ENCODE data around the gene TGIF2. TPM values are rescaled to one million over a fixed set of nuclear protein-coding genes. Genes with fewer than 3 reads are reported as not detected.

TGIF2 gene
- total RNA-seq, 1 experiment from 2014 or later: 17.1 TPM

DNA sequence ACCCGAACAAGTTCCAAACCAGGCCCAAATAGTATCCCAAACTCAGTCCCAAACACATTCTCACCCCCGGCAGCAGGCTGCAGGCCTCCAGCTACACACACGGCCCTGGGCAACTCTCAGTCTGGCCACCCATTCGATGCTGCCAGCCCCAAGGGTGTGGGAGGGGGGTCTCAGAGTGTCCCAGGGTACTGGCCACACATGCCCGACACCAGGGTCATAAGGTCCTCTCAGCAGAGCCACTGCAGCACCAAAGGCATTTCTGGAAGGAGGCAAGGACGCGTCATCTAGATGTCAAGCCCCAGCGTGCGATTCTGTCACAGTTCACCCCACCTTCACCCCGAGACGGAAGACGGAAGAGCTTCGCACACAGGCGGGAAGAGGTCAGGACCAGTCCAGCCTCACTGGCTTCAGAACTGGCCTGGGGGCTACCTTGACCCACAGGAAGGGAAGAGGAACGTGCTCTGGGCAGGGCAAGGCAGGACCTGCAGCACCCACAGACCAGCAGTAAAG, 22.6 kb upstream of the TGIF2 start:
- no peaks in the 10 kb centered on the region for H3K4me1 ChIP-seq (ENCODE audit: control insufficient read depth in 1 of 2, insufficient read depth in 2 of 2, low read length in 2 of 2)
- no peak for DNase-seq (ENCODE audit: low read depth, low spot score)
- H3K9me2 ChIP-seq (ENCODE audit: insufficient read depth): no peaks in the 10 kb centered on the region
- peaks cover 0 to 5% of the 10 kb centered on the region in 2 experiments; a peak in 1 of 4 replicates for H3K36me3 ChIP-seq (ENCODE audit: control insufficient read depth in 1 of 2, insufficient read depth in 2 of 2, low read length in 2 of 2)
- no peaks in the 10 kb centered on the region; the same call in 1 of the 2 replicates for H3K27me3 ChIP-seq (ENCODE audit: insufficient read depth, low read length)
- POLR2A ChIA-PET: no interaction called here
- H3K9ac ChIP-seq (ENCODE audit: low read length): no peak overlapping the region
- CTCF ChIA-PET: no interaction called here
- H4K20me1 ChIP-seq (ENCODE audit: insufficient read depth): no peaks in the 10 kb centered on the region
- no peak overlapping the region for H3K27ac ChIP-seq (ENCODE audit: low read depth, low read length)
- no peaks in the 10 kb centered on the region for H3K79me2 ChIP-seq (ENCODE audit: insufficient read depth, low read length)
- intact Hi-C loops (cut with micrococcal nuclease): no loop called here
- H3K9me3 ChIP-seq (ENCODE audit: control insufficient read depth in 1 of 2, insufficient read depth in 1 of 2, low read depth in 1 of 2, low read length in 2 of 2): no peaks in the 10 kb centered on the region
- RAD21 ChIA-PET (ENCODE audit: low non-redundant PET in 1 of 2, low total read pairs in 2 of 2, uncharacterized antibody in 2 of 2, unreplicated experiment in 2 of 2): no interaction called here
- H3K4me2 ChIP-seq (ENCODE audit: low read length): no peak overlapping the region
- 0 out of 2 replicates have a peak, but pooled peaks have one; percentile 23 for ATAC-seq
- TF ChIP-seq RAD21 (IDR thresholded peaks at IDR 0.05; ENCODE audit: low read depth): no peak
- BruUV-seq (replicated peaks): no TSS peak
- no peak overlapping the region for H2AFZ ChIP-seq (ENCODE audit: low read depth, low read length, poor library complexity, severe bottlenecking)
- no peak overlapping the region for H3K4me3 ChIP-seq (replicated peaks in 1 of 2; ENCODE audit: low read depth in 1 of 2, low read length in 2 of 2)

GRCh38 chr20:36555248-36555647, 18.1 kb upstream of the TGIF2 start:
- Histone ChIP-seq H4K20me1 (ENCODE audit: insufficient read depth) (no peaks in the 10 kb centered on the region), H3K9me2 (ENCODE audit: insufficient read depth) (no peaks in the 10 kb centered on the region), H3K4me1 (ENCODE audit: control insufficient read depth in 1 of 2, insufficient read depth in 2 of 2, low read length in 2 of 2) (peaks cover 0 to 3% of the 10 kb centered on the region in 2 experiments; a peak in 1 of 4 replicates), H3K4me3 (replicated peaks in 1 of 2; ENCODE audit: low read depth in 1 of 2, low read length in 2 of 2) (no peak overlapping the region), H3K4me2 (ENCODE audit: low read length) (no peak overlapping the region), H3K9me3 (ENCODE audit: control insufficient read depth in 1 of 2, insufficient read depth in 1 of 2, low read depth in 1 of 2, low read length in 2 of 2) (no peaks in the 10 kb centered on the region), H3K27ac (ENCODE audit: low read depth, low read length) (no peak overlapping the region), H3K36me3 (ENCODE audit: control insufficient read depth in 1 of 2, insufficient read depth in 2 of 2, low read length in 2 of 2) (no peaks in the 10 kb centered on the region), H3K9ac (ENCODE audit: low read length) (no peak overlapping the region), H3K79me2 (ENCODE audit: insufficient read depth, low read length) (no peaks in the 10 kb centered on the region), H2AFZ (ENCODE audit: low read depth, low read length, poor library complexity, severe bottlenecking) (no peak overlapping the region), H3K27me3 (ENCODE audit: insufficient read depth, low read length) (no peaks in the 10 kb centered on the region; the same call in 1 of the 2 replicates)
- DNase-seq (ENCODE audit: low read depth, low spot score): no peak
- CTCF ChIA-PET: no interaction called here
- BruUV-seq (replicated peaks): no TSS peak
- intact Hi-C loops (cut with micrococcal nuclease): no loop called here
- POLR2A ChIA-PET: no interaction called here
- RAD21 ChIA-PET (ENCODE audit: low non-redundant PET in 1 of 2, low total read pairs in 2 of 2, uncharacterized antibody in 2 of 2, unreplicated experiment in 2 of 2): no interaction called here
- TF ChIP-seq YY1 (IDR thresholded peaks at IDR 0.05; ENCODE audit: extremely low read depth, insufficient replicate concordance, low read depth, low read length): no peak
- TF ChIP-seq RAD21 (IDR thresholded peaks at IDR 0.05; ENCODE audit: low read depth): no peak
- ATAC-seq: no peak

GRCh38 chr20:36562724-36563123, 10.7 kb upstream of the TGIF2 start:
- Histone ChIP-seq H3K79me2 (ENCODE audit: insufficient read depth, low read length) (no peaks in the 10 kb centered on the region), H3K4me1 (ENCODE audit: control insufficient read depth in 1 of 2, insufficient read depth in 2 of 2, low read length in 2 of 2) (no peaks in the 10 kb centered on the region), H3K27me3 (ENCODE audit: insufficient read depth, low read length) (no peaks in the 10 kb centered on the region), H3K4me2 (ENCODE audit: low read length) (no peak overlapping the region), H4K20me1 (ENCODE audit: insufficient read depth) (no peaks in the 10 kb centered on the region), H3K9me2 (ENCODE audit: insufficient read depth) (no peaks in the 10 kb centered on the region), H3K4me3 (replicated peaks in 1 of 2; ENCODE audit: low read depth in 1 of 2, low read length in 2 of 2) (no peak overlapping the region), H3K9ac (ENCODE audit: low read length) (no peak overlapping the region), H3K36me3 (ENCODE audit: control insufficient read depth in 1 of 2, insufficient read depth in 2 of 2, low read length in 2 of 2) (no peaks in the 10 kb centered on the region), H2AFZ (ENCODE audit: low read depth, low read length, poor library complexity, severe bottlenecking) (no peak overlapping the region), H3K9me3 (ENCODE audit: control insufficient read depth in 1 of 2, insufficient read depth in 1 of 2, low read depth in 1 of 2, low read length in 2 of 2) (peaks cover 0 to 4% of the 10 kb centered on the region in 2 experiments; a peak in 1 of 4 replicates), H3K27ac (ENCODE audit: low read depth, low read length) (no peak overlapping the region)
- CTCF ChIA-PET: no interaction called here
- no TSS peak for BruUV-seq (replicated peaks)
- POLR2A ChIA-PET: no interaction called here
- RAD21 ChIA-PET (ENCODE audit: low non-redundant PET in 1 of 2, low total read pairs in 2 of 2, uncharacterized antibody in 2 of 2, unreplicated experiment in 2 of 2): no interaction called here
- DNase-seq (ENCODE audit: low read depth, low spot score) (no peak), ATAC-seq (no peak)
- intact Hi-C loops (cut with micrococcal nuclease): no loop called here
- TF ChIP-seq POLR2A (IDR thresholded peaks at IDR 0.05; ENCODE audit: borderline replicate concordance, extremely low read depth, insufficient read depth, insufficient read length): no peak
- TF ChIP-seq, protein P1, sequence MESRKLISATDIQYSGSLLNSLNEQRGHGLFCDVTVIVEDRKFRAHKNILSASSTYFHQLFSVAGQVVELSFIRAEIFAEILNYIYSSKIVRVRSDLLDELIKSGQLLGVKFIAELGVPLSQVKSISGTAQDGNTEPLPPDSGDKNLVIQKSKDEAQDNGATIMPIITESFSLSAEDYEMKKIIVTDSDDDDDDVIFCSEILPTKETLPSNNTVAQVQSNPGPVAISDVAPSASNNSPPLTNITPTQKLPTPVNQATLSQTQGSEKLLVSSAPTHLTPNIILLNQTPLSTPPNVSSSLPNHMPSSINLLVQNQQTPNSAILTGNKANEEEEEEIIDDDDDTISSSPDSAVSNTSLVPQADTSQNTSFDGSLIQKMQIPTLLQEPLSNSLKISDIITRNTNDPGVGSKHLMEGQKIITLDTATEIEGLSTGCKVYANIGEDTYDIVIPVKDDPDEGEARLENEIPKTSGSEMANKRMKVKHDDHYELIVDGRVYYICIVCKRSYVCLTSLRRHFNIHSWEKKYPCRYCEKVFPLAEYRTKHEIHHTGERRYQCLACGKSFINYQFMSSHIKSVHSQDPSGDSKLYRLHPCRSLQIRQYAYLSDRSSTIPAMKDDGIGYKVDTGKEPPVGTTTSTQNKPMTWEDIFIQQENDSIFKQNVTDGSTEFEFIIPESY (IDR thresholded peaks at IDR 0.05; ENCODE audit: extremely low read depth, insufficient replicate concordance, low read length): no peak
- no peak for TF ChIP-seq EZH2 (IDR thresholded peaks at IDR 0.05)
- no peak for TF ChIP-seq CBX3 (IDR thresholded peaks at IDR 0.05; ENCODE audit: low read depth)
- no peak for TF ChIP-seq YY1 (IDR thresholded peaks at IDR 0.05; ENCODE audit: extremely low read depth, insufficient replicate concordance, low read depth, low read length)
- TF ChIP-seq RAD21 (IDR thresholded peaks at IDR 0.05; ENCODE audit: low read depth): no peak
- TF ChIP-seq, protein P2, sequence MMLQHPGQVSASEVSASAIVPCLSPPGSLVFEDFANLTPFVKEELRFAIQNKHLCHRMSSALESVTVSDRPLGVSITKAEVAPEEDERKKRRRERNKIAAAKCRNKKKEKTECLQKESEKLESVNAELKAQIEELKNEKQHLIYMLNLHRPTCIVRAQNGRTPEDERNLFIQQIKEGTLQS (IDR thresholded peaks at IDR 0.05): no peak
- no peak for TF ChIP-seq ELF1 (IDR thresholded peaks at IDR 0.05; ENCODE audit: borderline replicate concordance, low read depth)
- no peak for TF ChIP-seq POLR2AphosphoS5 (IDR thresholded peaks at IDR 0.05; ENCODE audit: low read depth, low read length)
- no peak for TF ChIP-seq EGR1 (IDR thresholded peaks at IDR 0.05; ENCODE audit: low read depth)
- no peak for TF ChIP-seq EZH2phosphoT487 (IDR thresholded peaks at IDR 0.05; ENCODE audit: borderline replicate concordance)
- no peak for TF ChIP-seq FOSL1 (IDR thresholded peaks at IDR 0.05; ENCODE audit: low read depth)
